GM19099 (cell line): ENCODE measurements around the gene DIPK2A.

ENCODE experiments used
- POLR2A ChIP-seq: IDR thresholded peaks from 3 replicates; pipeline ENCODE4 v1.6.1; 2011; ENCODE audit warnings: low read depth; ENCODE audit not compliant: insufficient read length; ENCODE audit errors: extremely low read depth

DIPK2A gene

DNA sequence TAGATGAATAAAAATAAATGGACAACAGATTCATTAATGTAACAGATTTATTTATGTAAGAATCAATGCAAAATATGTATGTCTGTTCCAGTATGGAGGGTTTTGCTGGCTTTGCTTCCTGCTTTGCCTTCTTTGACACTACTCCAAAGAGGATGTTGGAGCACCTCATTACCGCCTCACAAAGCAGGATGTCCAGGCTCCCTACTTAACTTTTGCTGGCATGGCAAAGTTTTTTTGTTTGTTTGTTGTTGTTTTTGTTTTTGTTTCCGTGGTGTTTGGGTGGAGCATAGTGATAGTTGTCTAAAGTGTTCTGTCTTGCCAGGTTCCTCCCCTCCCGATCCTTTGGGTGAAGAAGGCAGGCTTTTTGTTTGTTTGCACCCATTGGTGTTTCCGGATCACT, 38.7 kb downstream of the DIPK2A start:
- no peak for TF ChIP-seq POLR2A

DNA sequence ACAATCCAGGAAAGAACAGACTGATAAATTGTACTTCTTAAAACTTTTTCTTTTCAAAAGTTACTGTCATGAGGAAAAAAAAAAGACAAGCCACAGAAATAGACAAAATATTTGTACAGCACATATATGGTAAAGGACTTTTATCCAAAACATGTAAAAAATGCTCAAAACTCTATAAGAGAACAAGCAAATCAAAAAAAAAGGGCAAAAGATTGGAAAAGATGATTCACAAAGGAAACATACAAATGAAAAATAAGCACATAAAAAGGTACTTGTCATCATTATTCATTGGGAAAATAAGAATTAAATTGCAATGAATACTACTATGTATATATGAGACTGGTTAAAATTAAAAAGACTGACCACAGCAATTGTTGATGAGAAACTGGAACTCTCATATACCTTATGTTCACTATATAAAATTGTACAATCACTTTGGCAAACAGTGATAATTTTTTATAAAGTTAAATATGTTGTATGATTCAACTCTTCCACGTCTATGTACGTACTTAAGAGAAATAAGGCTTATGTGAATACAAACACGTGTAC, 39.7 kb downstream of the DIPK2A start:
- no peak for TF ChIP-seq POLR2A

- no peak for TF ChIP-seq POLR2A
These were observed 43.5 kb downstream of the DIPK2A start for GRCh38 chr3:144015133-144015532.

- no peak for TF ChIP-seq POLR2A
These were observed 47.2 kb downstream of the DIPK2A start for GRCh38 chr3:144018776-144019175.
